HG03439 (cell line): Measurements from ENCODE around the gene UBE2G1.
"Not testable (repeated sequence)": the region's sequence is repeated elsewhere in the genome, so short reads cannot be mapped to it uniquely, and the experiment has no call there.

Experiments used
- ATAC-seq: cut with Tn5 transposase; IDR thresholded peaks from one replicate; pipeline ENCODE4 v1.9.1; 2021; ENCODE audit warnings: mild to moderate bottlenecking, moderate library complexity; ENCODE audit not compliant: unreplicated experiment

The UBE2G1 gene

DNA sequence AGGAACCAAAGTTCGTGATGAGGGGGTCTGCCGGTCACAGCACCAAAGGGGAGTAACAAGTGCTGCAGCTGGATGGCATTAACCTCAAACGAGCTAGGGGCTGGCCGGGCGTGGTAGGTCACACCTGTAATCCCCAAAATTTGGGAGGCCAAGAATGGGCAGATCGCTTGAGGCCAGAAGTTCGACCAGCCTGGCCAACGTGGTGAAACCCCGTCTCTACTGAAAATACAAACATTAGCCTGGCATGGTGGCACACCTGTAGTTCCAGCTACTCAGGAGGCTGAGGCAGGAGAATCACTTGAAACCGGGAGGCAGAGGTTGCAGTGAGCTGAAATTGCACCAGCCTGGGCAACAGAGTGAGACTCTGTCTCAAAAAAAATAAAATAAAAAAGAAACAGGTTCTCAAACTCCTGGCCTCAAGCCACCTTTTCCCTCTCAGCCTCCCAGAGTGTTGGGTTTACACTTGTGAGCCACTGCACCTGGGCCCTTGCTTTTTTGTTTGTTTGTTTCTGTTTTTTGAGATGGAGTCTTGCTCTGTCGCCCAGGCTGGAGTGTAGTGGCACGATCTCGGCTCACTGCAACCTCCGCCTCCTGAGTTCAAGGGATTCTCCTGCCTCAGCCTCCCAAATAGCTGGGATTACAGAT, 9.4 kb upstream of the UBE2G1 start:
- peak; percentile 7 for ATAC-seq

DNA sequence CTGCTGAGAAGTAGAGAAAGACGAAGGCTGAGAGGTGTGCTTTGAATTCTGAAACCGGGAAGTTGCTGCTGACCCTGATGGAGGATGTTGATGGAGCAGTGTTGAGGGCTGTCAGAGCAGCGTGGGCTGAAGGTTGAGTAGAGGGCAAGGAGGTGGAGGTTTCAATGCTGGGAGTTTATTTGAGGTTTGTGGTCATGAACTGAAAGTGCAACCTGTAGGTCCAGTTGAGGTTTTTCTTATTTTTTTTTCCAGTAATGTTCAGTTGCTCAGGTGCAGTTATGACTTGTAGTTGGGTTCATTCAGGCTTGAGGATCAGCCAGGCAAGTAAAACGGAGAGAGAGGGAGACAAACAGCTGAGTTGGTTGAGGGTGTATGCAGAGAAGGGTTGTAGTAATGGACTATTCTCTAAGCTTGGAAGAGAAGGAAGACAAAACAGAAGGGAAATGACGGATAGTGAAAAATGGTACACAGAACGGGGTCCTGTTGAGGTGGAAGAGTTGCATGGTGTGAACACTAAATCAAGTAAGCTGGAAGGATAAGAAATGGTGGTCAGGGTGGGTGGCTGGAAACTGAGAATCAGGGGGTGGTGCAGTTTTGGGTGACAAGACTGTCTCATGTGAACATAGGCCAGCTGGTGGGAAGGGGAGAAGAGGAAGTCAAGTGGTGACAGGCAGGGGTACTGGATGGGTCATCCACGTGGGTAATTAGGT, 8.7 kb upstream of the UBE2G1 start:
- ATAC-seq: peak; percentile 72

DNA sequence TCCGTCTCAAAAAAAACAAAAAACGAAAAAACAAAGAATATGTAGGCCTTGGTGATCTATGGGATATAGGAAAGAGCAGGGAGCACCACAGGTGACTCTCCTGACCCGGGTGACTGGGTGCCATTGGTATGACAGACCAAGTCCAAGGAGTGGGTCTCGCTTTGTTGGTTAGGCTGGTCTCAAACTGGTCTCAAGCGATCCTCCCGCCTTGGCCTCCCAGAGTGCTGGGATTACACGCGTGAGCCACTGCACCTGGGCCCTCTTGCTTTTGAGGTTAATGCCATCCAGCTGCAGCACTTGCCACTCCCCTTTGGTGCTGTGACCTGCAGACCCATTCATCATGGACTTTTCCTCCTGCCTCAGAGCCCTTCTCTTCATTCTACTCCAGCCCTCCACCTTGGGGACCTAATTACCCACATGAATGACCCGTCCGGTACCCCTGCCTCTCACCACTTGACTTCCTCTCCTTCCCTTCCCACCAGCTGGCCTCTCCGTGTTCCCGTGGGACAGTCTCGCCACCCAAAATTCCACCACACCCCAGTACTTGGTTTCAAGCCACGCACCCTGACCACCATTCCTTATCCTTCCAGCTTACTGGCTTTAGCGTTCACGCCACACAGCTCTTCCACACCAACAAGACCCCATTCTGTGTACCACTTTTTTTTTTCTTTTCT, 3.2 kb upstream of the UBE2G1 start:
- ATAC-seq: no peak

DNA sequence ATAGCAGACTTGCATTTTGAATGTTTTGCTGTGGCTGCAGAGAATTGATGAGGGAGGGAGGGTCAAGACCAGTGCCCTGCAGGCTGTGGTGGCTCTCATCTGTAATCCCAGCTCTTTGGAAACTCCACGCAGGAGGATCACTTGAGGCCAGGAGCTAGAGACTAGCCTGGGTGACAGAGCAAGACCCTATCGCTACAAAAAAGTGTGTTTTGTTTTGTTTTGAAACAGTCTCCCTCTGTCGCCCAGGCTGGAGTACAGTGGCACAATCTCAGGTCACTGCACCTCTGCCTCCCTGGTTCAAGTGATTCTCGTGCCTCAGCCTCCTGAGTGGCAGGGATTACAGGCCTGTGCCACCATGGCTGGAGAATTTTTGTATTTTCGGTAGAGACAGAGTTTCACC, 1.9 kb upstream of the UBE2G1 start:
- no peak for ATAC-seq

DNA sequence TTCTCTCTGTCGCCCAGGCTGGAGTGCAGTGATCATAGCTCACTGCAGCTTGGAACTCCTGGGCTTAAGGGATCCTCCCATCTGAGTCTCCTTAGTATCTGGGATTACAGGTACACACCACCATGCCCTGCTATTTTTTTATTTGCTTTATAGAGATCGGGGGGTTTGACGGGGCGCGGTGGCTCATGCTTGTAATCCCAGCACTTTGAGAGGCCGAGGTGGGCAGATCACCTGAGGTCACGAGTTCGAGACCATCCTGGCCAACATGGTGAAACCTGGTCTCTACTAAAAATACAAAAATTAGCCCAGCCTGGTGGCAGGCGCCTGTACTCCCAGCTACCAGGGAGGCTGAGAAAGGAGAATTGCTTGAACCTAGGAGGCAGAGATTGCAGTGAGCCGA, 702 bp upstream of the UBE2G1 start:
- not testable (repeated sequence) for ATAC-seq

DNA sequence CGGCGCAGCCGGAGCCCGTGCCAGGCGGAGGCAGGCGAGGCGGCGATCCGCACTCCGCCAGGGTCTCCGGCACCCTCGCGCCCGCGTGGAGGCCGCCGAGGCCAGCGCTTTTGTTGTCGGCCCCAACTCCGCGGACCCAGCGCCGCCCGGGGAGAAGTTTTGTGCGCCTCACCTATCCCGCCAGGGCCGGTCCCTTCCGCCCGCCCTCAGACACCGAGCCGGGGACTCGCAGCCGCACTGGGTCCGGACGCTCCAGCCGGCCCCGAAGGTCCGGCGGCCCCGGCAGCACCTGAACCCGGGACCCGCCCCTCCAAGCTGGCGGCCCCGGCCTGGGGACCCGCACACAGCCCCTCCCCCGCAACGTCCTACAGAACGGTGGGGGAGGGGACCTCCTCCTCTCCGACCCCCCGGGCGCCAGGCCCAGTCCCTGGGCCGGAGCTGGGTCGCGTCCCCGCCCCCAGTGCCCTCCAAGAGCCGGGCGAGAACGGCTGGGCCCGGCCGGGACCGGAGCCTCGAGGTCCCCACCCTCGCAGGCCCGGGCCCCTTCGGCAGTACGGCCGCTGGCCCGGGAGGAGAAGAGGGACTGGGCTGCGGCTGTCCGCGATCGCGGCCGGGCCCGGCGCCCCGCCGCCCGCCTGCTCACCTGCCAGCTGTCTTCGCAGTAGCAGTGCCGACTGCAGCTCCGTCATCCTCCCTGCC, 698 bp downstream of the UBE2G1 start:
- peak; percentile 19 for ATAC-seq

DNA sequence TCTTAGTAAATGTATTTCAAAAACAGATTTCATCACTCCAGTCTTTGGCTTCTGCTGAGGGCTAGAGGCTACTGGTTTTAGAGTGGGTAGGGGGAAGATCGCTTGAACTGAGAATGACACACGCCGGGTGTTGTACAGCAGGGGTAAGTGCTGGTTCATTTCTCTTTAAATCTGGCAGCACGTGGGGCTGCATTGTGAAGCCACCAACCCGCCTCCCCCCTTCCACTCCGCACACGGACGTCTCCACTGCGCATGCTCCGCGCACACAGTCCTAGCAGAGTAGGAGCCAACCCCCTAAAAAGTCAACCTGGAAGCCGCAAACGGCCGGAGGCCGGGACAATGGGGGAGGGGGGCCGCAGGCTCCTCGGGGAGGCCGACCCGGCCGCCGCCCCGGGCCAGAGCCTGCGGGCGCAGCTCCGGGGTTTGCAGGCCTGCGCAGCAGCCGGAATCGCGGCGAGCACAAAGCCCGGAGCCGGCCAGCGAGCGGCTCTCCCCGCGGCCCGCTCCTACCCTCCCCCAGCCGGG, 1.3 kb downstream of the UBE2G1 start:
- peak; percentile 44 for ATAC-seq

DNA sequence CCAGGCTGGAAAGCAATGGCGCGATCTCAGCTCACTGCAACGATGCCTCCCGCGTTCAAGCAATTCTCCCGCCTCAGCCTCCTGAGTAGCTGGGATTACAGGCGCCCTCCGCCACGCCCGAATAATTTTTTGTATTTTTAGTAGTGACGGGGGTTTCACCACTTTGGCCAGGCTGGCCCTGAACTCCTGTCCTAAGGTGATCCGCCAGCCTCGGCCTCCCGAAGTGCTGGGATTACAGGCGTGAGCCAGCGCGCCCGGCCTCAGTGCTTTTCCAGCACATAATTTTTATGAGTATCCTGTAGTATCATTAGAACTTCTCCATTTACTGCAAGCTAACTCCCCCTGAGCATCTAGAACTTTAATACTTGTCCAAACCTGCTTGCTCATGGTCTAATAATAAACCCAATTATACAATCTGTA, 1.8 kb downstream of the UBE2G1 start:
- no peak for ATAC-seq

DNA sequence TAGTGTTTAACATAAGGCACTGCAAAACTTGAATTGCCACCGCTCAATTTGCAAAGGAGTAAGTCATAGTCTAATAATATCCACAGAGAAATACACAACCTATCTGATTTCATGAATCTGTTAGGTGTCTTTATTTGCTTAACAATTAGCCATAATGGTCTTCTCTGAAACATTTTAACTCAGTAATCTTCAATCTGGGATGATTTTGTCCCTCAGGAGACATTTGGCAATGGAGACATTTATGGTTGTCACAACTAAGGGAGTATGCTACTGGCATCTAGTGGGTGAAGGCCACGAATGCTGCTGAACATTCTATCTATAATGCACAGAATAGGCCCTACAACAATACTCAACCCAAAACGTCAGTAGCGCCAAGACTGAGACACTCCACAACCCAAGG, 4.3 kb downstream of the UBE2G1 start:
- ATAC-seq: no peak

DNA sequence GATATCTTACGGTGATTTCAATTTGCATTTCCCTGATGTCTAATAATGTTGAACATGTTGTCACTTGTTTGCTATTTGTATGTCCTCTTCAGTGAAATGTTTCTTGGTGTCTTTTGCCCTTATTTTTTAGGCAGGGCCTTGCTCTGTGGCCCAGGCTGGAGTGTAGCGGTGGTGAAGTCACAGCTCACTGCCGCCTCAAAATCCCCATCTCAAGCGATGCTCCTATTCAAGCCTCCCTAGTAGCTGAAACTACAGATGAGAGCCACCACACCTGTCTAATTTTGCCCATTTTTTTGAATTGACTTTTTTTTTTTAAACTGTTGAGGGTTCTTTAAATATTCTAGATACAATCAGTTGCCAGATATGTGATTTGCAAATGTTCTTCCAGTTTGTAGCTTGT, 8.3 kb downstream of the UBE2G1 start:
- peak; percentile 47 for ATAC-seq

DNA sequence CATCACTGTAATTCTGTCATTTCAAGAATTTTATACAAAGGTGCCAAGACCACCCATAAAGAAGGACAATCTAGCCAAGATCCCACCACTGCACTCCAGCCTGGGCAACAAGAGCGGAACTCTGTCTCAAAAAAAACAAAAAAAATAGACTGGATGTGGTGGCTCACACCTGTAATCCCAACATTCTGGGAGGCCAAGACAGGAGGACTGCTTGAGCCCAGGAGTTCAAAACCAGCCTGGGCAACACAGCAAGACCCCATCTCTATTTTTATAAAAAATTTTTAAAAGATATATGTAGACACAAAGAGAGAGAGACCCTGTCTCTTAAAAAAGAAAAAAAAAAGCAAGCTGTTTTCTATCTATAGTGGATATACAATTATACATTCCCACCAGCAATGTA, 8.8 kb downstream of the UBE2G1 start:
- ATAC-seq: no peak

DNA sequence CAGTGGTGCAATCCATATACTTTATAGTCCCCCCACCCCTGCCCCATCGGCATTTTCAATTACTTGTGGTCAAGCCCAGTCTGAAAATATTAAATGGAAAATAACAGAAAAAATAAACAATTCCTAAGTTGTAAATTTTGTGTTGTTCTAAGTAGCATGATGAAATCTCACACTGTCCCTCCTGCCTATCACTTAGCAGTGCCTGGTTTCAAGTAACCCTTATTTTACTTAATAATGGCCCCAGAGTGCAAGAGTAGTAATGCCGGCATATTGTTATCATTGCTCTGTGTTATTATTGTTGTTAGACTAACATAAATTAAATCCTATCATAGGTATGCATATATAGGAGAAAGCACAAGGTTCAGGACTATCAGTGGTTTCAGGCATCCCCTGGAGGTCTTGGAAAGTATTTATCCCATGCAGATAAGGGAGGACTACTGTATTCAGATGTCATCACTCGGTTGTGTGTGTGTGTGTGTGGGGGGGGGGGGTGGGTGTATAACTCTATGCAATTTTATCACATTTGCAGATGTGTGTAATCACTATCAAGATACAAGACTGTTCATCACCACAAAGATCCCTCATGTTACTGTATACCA, 9.3 kb downstream of the UBE2G1 start:
- no peak for ATAC-seq

DNA sequence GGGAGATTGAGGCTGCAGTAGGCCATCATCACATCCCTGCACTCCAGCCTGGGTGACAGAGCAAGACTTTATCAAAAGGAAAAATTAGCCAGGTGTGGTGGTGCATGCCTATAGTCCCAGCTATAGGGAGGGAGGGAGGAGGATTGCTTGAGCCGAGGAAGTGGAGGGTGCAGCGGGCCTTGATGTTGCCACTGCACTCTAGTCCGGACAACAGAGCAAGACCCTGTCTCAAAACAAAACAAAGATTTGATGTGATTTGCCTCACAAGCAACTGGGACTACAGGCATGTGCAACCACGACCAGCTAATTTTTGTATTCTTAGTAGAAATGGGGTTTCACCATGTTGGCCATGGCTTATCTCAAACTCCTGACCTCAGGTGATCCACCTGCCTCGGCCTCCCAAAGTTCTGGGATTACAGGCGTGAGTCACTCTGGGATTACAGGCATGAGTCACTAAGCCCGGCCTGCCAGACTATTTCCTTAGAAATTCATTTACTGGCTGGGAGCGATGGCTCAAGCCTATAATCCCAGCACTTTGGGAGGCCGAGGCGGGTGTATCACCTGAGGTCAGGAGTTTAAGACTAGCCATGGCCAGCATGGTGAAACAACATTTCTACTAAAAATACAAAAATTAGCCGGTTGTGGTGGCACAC, 11.5 kb downstream of the UBE2G1 start:
- no peak for ATAC-seq

DNA sequence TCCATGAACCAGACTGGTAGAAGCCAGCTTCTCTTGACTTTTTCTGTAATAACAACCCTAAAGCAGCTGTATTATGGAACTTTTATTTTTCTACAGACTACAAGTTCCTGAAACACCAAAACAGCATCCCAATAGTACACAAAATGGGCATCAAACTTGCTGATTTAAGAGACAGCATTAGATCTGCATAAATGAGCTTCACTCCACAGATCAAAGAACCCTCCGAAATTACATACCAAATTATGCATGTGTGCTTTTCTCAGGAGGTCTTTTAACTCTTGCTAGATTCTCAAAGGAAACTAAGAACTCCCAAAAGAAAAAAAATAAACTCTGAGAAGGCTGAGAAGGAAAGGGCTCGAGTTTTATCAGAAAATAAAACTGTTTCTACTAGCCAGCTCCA, 12.3 kb downstream of the UBE2G1 start:
- no peak for ATAC-seq

DNA sequence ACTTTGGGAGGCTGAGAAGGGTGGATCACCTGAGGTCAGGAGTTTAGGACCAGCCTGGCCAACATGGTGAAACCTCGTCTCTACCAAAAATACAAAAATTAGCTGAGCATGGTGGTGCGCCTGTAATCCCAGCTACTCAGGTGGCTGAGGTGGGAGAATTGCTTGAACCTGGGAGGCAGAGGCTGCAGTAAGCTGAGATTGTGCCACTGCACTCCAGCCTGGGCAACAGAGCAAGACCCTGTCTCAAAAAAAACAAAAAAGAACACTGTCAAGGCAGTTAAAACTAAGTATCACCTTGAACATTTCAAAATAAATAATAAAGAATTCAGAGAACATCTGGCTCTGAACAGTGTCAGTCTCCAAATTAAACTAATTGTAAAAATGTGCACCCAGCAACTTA, 16.3 kb downstream of the UBE2G1 start:
- not testable (repeated sequence) for ATAC-seq

DNA sequence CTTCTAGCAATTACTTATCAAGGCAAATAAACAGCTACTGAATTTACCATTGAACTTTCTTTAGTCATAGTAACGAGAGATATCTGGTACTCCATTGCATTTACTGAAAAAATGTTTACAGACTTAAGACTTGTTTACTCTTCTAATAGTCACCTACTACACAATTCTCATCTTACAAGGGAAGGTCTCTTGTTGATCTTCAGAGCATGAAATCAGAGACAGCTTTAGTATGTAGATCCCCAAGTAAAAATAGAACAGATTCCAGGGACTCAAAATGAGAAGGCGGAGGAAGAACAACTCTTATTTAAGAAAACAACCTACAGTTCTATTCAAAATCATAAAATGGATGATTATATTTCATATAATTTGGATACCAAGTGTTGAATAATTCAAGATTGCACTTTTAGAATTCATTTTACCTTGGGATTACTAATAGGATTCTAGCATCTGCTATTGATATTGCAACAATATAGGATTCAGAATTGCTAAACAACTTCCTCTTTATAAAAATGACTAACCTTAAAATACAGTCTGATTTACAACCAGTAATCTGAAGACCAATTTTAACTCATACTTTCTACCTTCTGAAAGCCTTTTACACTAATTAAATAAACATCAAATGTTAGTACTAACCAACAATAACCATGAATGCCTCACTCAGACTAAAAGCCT, 20.8 kb downstream of the UBE2G1 start:
- no peak for ATAC-seq

DNA sequence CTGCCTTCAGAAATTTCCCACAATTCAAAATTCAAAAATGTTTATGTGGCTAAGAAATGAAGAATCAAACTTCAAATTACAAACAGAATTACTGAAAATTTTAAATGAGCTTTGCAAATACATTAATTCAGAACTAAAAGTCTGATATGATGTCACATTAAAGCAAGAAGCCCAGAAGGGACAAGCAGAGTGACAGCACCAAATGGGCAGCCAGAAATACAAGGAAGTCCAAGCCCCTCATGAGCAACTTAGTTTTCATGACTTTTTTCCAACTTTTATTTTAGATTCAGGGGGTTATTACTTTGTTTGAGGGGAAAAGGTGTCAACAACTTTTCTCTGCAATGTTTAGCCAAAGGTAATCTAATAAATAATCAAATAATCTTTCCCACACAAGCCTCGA, 21.5 kb downstream of the UBE2G1 start:
- ATAC-seq: no peak

DNA sequence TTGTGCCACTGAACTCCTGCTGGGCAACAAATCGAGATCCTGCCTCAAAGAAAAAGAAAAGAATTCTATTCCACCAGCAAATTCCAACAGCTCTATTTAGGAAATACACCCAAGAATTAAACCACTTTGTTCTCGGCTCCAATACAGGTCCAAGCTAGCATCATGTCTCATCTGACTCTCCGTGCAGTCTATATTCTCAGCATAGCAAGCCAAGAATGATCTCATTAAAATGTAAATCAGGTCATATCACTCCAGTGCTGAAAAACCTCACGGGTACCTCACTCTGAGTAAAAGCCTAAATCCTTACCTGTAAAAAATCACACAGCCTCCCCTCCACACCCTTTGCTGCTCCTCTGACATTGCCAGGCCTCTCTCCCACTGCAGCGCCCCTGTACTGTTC, 23.9 kb downstream of the UBE2G1 start:
- no peak for ATAC-seq

DNA sequence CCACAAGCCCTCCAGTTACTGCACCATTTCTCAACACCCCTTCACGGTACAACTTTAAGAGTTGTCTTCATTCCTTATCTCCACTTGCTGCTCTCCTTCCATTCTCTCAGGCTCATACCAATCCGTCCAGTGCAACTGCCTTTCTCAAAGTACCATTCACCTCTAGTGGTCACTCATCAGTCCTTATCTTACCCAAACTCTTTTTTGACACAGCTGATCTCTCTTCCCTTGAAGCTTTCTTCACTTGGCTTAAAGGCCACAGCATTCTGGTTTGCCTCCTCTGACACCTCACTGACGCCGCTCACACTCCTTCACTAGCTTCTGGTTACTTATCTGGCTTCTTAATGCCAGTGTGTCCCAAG, 24.9 kb downstream of the UBE2G1 start:
- ATAC-seq: peak; percentile 13
